AG10803 (cell line): ENCODE data around the gene SIK3.

ENCODE experiments used
- DNase-seq: peaks from one replicate; pipeline ENCODE4 v3.0.0; 2010; ENCODE audit warnings: low read depth
- H3K4me3 ChIP-seq: 2 replicates; pipeline ENCODE4 v1.5.1; 2011; ENCODE audit warnings: mild to moderate bottlenecking, low read length, control low read depth
- TF ChIP-seq, protein P1 (sequence below): conservative IDR thresholded peaks from 2 replicates; pipeline ENCODE4 v1.5.1; 2011; ENCODE audit warnings: mild to moderate bottlenecking, low read length, control low read depth, inconsistent platforms

Gene SIK3

DNA sequence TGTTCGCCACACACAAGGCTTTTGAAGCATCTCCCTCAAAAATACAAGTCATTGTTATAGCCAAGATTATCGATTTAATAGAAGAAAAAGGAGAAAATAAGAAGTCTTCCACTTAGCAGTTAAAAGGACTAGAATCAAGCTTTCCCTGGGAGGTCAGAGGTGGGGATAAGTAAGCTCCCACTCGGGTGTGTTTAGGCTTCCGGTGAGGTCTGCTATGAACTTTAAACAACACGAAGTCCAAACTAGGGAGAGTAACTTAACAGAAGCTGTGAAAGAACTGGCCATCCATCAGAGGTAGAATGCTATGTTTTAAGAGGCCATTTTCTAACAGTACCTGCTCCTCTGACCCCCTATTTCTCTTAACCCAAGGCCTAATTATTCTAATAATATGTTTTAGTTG lies 169.4 kb downstream of the SIK3 start:
- H3K4me3 ChIP-seq, result no peak overlapping the region
- DNase-seq, result no peak
- TF ChIP-seq, protein P1, sequence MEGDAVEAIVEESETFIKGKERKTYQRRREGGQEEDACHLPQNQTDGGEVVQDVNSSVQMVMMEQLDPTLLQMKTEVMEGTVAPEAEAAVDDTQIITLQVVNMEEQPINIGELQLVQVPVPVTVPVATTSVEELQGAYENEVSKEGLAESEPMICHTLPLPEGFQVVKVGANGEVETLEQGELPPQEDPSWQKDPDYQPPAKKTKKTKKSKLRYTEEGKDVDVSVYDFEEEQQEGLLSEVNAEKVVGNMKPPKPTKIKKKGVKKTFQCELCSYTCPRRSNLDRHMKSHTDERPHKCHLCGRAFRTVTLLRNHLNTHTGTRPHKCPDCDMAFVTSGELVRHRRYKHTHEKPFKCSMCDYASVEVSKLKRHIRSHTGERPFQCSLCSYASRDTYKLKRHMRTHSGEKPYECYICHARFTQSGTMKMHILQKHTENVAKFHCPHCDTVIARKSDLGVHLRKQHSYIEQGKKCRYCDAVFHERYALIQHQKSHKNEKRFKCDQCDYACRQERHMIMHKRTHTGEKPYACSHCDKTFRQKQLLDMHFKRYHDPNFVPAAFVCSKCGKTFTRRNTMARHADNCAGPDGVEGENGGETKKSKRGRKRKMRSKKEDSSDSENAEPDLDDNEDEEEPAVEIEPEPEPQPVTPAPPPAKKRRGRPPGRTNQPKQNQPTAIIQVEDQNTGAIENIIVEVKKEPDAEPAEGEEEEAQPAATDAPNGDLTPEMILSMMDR, result no peak

DNA sequence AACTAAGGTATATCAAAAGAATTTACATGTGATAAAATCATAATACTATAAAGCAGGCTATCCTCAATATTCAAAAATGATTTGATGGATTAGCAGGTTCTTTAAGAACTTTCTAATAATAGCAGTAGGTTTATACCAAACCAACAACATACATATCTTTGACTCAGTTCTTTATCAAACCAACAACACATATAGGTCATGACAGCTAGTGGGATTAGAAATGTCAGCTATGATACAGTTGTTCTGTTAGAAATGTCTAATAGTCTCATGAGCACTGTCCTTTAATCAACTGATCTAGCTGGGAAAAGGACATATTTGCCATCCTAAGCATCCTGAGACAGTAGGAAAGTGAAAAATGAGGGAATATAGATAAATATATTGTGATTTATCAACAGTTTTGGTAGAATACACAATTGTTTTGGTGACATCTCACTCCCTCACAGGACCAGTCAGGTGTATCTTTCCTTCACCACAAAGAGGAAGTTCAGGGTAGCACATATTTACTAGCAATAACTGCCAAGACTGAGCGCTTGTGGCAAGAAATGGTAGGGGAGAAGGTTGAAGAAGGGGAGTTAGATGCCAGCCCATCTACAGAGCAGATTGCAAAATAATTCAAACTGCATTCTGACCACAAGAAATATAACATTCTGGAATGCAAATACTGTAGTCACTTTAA lies 170.0 kb downstream of the SIK3 start:
- H3K4me3 ChIP-seq, result no peak overlapping the region
- no peak for DNase-seq
- TF ChIP-seq, protein P1, result no peak

DNA sequence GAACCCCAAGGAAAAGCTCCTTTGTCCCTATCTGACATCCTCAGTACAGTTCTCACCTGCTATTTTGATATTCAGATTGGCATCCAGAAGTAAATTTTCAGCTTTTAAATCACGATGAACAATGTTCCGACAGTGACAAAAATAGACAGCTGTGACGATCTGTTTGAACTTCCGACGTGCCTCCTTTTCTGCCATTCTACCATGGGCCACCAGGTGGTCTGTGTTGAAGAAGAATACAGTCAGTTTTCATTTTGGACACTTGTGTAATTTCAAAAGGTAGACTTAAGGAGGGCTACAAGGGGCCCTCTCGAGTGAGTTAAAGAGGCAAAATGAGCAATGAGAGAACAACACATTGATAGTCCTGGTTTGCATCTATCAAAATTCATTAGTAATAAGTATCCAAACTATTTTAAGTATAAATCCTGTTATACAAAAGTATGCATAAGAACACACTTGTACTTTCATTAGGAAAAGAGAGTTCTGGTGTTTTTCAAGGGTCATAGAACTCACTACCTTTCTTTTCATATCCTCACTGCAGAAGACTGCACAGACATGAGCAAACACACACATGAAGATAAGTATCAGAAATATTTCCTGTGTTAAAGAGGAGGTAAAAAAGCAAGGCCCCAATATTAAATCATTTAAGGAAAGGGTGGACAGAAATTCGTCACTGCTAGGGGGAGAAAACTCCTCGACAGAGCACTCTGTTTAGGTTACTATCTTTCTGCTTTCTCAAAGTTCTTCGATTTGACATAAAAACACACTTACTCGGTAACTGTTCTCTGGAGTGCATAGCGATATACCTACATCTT lies 170.9 kb downstream of the SIK3 start:
- H3K4me3 ChIP-seq, result no peak overlapping the region
- TF ChIP-seq, protein P1, result peak; percentile 40
- no peak for DNase-seq

DNA sequence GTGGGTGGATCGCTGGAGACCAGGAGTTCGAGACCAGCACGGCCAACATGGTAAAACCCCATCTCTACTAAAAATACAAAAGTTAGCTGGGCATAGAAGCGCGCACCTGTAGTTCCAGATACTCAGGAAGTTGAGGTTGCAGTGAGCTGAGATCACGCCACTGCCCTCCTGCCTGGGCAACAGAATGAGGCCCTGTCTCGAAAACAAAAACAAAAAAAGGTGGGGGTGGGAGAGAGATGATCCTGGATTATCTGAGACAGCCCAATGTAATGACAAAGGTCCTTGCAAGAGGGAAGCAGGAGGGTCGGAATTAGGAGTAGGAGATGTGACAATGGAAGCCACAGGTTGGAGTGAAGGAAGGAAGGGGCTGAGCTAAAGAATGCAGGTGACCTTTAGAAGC lies 173.2 kb downstream of the SIK3 start:
- DNase-seq, result no peak
- TF ChIP-seq, protein P1, result no peak
- H3K4me3 ChIP-seq, result no peak overlapping the region

DNA sequence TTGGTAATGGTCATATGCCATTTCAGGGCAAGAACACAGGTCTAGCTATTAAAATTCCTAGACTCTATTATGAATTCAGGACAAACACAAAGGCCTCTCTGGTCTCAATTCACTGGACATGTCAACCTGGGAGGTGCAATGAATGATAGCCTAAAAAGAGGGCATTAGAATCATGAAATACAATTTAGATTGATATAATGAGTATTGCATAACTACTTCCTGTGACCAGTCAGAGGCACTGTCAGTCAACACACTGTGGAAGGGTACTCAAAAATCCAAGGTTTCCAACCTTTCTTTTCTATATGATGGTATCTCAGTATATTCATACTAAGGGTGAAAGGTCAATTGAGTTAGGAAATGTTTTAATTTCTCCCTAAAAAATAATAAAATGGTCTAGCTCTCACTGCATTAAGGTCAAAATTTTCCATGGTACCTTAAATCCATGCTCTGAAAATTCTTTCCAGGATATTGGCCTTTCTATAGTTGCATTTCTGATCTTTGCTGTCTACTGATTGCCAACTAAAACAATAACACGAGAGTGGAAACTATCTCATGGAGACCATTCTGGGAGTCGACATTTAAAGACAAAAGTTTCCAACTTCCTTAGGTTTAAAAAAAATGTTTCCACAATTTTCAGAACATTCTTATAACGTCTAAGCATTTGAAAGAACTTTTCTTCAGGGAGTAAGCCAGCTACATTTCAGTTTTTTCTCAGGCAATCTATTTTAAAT lies 179.1 kb downstream of the SIK3 start:
- no peak overlapping the region for H3K4me3 ChIP-seq
- TF ChIP-seq, protein P1, result no peak
- no peak for DNase-seq

DNA sequence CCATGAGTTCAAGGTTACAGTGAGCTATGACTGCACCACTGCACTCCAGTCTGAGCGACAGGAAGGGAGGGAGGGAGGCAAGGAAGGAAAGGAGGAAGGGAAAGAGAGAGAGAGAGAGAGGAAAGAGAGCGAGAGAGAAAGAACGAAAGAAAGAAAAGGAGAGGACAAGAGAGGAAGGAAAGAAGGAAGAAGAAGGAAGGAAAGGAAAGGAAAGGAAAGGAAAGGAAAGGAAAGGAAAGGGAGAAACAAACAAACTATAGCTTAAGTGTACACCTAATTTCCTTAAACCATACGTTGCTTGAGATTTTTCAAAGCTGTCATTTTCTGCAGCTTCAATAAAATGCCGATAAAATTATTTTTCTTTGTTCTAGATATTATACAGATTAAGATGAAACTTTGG lies 180.6 kb downstream of the SIK3 start:
- H3K4me3 ChIP-seq, result no peak overlapping the region
- no peak for DNase-seq
- TF ChIP-seq, protein P1, result no peak
